SJCRH30 (cell line): ENCODE measurements around the gene ANKRD61. TPM values are rescaled to one million over a fixed set of nuclear protein-coding genes. Genes with fewer than 3 reads are reported as not detected.
"Not testable (repeated sequence)": the region's sequence is repeated elsewhere in the genome, so short reads cannot be mapped to it uniquely, and the experiment has no call there.

Experiments used
- DNase-seq, 2 experiments: peaks; one replicate each; pipeline ENCODE4 v3.0.0-alpha.2; 2015 to 2020
- H3K27ac ChIP-seq: fragments of 250-450 bp; sonication (Bioruptor Pico); 2 replicates; pipeline ENCODE4 v1.5.1; 2020; ENCODE audit warnings: mild to moderate bottlenecking, moderate library complexity
- H3K27me3 ChIP-seq: fragments of 250-450 bp; sonication (Bioruptor Pico); 2 replicates; pipeline ENCODE4 v1.5.1; 2020; ENCODE audit warnings: mild to moderate bottlenecking, moderate library complexity
- H3K36me3 ChIP-seq: fragments of 250-450 bp; sonication (Bioruptor Pico); 2 replicates; pipeline ENCODE4 v1.5.1; 2020; ENCODE audit warnings: mild to moderate bottlenecking, moderate library complexity
- H3K4me1 ChIP-seq: fragments of 250-450 bp; sonication (Bioruptor Pico); 2 replicates; pipeline ENCODE4 v1.5.1; 2020; ENCODE audit warnings: mild to moderate bottlenecking, moderate library complexity
- H3K4me3 ChIP-seq: fragments of 250-450 bp; sonication (Bioruptor Pico); 2 replicates; pipeline ENCODE4 v1.5.1; 2020; ENCODE audit warnings: mild to moderate bottlenecking, moderate library complexity
- H3K9me3 ChIP-seq: fragments of 250-450 bp; sonication (Bioruptor Pico); replicated peaks from 2 replicates; pipeline ENCODE4 v1.5.1; 2020; ENCODE audit warnings: mild to moderate bottlenecking, moderate library complexity
- total RNA-seq: library from RNA; depleted of rRNA; stranded (reverse); fragments of >200 nt; shearing (Covaris generic); gene quantifications from 2 replicates; pipeline ENCODE4 v1.2.3, GENCODE V29; 2014

ANKRD61 gene
- total RNA-seq, 1 experiment from 2014 or later, result 0.63 TPM

DNA sequence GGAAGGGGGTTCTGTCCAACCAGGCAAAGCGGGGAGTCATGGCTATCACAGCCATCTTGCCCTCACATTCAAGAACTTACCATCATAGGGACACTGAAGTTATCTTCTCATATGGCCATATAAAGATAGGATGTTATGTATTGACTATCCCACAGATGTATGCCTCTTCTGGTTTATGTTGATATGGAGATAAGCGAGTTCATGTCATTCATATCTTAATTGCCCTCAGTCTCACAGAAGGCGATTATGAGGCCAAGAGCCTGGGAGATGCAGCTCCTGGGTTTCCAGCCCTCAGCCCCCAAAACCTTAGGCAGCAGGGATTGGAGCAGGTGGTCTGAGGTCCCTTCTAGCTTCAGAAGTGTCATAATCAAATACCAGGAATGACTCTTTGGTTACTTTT lies 8.5 kb upstream of the ANKRD61 start:
- Histone ChIP-seq H3K9me3 (no peaks in the 10 kb centered on the region), H3K4me1 (peaks cover 4% of the 10 kb centered on the region; the same call in 1 of the 2 replicates), H3K4me3 (no peak overlapping the region), H3K36me3 (peaks cover 95% of the 10 kb centered on the region), H3K27me3 (no peaks in the 10 kb centered on the region), H3K27ac (no peak overlapping the region)
- DNase-seq, result no peak

DNA sequence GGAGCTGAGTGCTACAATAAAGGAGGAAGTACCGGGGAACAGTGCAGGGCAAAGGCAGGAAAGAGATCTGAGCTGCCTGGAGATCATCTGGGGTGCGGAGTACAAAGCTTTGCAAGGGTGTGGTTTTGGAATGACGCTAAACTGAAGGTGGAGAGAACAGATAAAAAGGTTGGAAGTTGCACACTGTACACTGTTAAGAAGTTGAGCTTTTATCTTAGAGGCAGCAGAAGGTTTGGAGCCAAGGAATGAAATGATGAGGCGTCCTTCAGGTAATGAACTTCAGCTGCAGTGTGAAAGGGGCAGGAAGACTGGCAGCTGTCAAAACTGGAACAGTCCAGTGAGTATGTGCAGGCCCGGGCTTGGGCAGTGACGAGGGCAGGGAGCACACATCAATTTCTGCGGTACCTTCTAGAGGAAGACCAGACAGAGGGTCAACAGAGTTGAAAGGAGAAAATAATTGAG lies 7.2 kb upstream of the ANKRD61 start:
- no peaks in the 10 kb centered on the region for H3K27me3 ChIP-seq
- H3K9me3 ChIP-seq, result no peaks in the 10 kb centered on the region
- no peak overlapping the region for H3K27ac ChIP-seq
- no peak overlapping the region for H3K4me3 ChIP-seq
- peaks cover 89% of the 10 kb centered on the region for H3K36me3 ChIP-seq
- DNase-seq, result no peak
- H3K4me1 ChIP-seq, result peaks cover 4% of the 10 kb centered on the region; the same call in 1 of the 2 replicates

DNA sequence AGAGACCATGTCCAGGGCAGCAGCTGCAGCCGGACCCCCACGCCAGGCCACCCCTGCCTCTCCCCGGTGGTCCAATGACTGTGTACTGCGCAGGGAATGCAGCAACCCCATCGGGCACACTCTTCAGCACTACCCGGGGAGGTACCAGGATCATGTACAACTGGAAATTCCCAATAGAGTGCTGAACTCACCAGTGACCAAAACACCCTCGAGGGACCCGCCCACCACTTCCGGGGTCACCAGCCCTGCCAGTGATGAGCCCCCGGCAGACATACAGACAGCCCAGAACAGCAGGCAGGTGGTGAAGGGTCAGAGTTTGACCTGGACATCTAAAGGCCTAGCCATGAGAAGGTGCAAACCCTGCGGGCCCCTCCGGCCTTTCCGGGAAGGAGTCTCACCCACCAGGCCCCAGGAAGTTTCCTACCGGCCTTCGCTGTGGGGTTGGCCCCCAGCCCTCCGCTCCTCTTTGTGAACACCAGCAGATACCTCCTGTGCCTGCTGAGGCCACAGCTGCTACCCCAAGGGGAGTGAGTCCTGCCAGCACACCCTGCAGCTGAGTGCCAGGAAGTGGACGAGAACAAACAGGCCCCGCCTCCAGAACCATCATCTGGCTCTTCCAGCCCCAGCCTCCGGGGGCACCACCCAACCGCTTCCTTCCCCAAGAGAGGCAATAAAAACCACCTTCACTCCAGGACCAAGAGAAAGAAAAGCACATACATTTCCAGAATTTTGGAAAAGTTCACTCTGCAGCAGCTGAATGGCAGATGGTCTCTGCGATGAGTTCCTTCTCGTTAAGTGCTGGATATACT lies 5.0 kb upstream of the ANKRD61 start:
- peak; percentile 74 to 79 for DNase-seq
- Histone ChIP-seq H3K4me1 (peaks cover 4% of the 10 kb centered on the region; the same call in 1 of the 2 replicates), H3K27me3 (no peaks in the 10 kb centered on the region), H3K36me3 (peaks cover 76% of the 10 kb centered on the region), H3K9me3 (no peaks in the 10 kb centered on the region), H3K4me3 (no peak overlapping the region), H3K27ac (no peak overlapping the region)

DNA sequence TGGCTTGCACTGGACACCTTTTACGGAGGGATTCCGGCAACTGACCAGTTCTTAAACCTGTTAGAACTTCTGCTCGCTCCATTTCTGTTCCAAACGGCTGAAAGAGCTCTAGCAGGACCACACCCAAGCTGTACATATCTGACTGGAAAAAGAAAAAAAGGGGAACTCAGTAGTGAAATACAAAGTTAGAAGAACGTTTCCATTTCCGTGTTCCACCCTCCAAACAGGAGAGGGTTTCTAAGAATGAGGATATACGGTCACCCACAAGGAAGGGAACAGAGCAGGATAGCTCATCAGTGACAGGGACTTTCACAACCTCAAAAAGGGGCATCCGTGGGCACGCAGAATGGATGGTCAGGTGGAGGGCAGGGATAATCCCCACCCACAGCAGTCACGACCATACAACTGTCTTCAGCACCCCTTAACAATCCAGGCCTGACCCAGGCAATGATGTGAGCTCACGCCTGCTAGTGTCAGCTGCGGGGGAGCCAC lies 4.3 kb upstream of the ANKRD61 start:
- H3K4me3 ChIP-seq, result no peak overlapping the region
- H3K9me3 ChIP-seq, result no peaks in the 10 kb centered on the region
- no peak for DNase-seq
- peaks cover 4% of the 10 kb centered on the region; the same call in 1 of the 2 replicates for H3K4me1 ChIP-seq
- H3K27ac ChIP-seq, result no peak overlapping the region
- H3K36me3 ChIP-seq, result peaks cover 70% of the 10 kb centered on the region
- H3K27me3 ChIP-seq, result no peaks in the 10 kb centered on the region

DNA sequence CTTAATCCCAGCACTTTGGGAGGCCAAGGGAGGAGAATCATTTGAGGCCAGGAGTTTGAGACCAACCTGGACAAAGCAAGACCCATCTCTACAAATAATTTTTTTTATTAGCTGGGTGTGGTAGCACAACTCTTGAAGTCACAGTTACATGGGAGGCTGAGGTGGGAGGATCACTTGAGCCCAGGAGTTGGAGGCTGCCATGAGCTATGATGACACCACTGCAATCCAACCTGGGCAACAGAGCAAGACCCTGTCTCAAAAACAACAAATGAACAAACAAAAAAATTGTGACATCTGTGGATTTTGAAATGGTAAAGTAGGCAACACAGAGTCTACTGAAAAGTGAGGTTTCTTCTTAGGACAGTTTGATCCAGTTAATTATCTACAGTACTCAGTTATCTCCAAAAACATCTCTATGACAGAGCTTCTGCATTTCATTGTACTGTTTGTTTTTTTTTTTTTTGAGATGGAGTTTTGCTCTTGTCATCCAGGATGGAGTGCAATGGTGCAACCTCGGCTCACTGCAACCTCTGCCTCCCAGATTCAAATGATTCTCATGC lies 3.3 kb upstream of the ANKRD61 start:
- no peaks in the 10 kb centered on the region for H3K27me3 ChIP-seq
- H3K4me3 ChIP-seq, result no peak overlapping the region
- DNase-seq, result no peak
- peaks cover 65% of the 10 kb centered on the region for H3K36me3 ChIP-seq
- no peak overlapping the region for H3K27ac ChIP-seq
- no peaks in the 10 kb centered on the region for H3K9me3 ChIP-seq
- peaks cover 4% of the 10 kb centered on the region; the same call in 1 of the 2 replicates for H3K4me1 ChIP-seq

DNA sequence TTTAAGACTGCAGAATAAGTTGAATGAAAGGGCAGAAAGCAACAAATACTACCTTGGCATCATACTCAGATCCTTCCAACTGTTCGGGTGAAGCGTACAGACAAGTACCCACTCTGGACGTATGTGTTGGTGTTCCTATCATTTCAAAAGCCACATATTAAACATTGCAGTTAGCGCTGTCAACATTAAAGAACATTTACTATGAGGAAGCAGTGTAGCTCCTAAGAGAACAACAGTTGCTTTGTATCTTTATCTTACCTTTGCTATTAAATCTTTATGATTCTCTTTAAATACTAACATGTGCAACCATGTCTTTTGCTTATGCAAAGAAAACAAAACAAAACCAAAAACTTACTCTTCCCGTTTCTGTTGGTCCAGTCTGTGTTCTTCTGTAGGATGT lies 2.6 kb upstream of the ANKRD61 start:
- Histone ChIP-seq H3K27me3 (no peaks in the 10 kb centered on the region), H3K9me3 (no peaks in the 10 kb centered on the region), H3K27ac (no peak overlapping the region), H3K4me3 (no peak overlapping the region), H3K4me1 (peaks cover 4% of the 10 kb centered on the region; the same call in 1 of the 2 replicates), H3K36me3 (peaks cover 64% of the 10 kb centered on the region)
- no peak for DNase-seq

DNA sequence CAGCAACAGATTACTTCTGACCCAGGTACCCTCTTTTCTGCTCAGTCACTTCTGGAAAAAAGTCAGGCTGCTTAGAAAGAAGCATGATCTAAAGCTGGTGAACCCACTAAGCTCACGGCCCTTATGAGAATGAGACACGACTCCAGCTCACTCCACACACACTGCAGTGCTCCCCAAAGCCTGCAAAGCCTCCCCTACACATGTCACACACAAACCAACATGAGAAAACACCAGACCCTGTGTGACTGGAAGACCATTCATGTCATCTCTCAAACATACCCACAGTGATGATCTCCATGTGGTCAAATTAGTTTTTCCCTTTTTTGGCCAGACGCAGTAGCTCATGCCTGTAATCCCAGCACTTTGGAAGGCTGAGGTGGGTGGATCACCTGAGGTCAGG lies 391 bp downstream of the ANKRD61 start:
- H3K4me1 ChIP-seq, result no peaks in the 10 kb centered on the region
- H3K9me3 ChIP-seq, result no peaks in the 10 kb centered on the region
- H3K27ac ChIP-seq, result no peak overlapping the region
- no peaks in the 10 kb centered on the region for H3K27me3 ChIP-seq
- DNase-seq, result no peak
- no peak overlapping the region for H3K4me3 ChIP-seq
- peaks cover 63% of the 10 kb centered on the region for H3K36me3 ChIP-seq

DNA sequence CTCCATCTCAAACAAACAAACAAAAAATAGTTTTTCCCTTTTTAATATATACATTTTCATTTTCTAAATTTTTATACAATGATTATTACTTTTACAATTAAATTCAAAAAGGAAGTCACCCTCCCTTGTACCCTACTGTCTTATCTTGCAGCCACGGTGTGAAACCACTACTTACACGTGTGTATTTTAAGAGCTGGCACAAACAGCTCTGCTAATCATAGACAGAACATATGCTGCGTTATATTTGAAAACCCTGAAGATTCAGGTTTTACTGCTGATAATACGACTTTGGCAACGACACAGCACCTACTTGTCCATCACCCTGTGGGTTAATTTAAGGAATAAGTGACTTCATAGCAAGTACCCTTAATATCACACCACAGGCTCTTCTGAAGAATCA lies 991 bp downstream of the ANKRD61 start:
- Histone ChIP-seq H3K9me3 (no peaks in the 10 kb centered on the region), H3K27me3 (no peaks in the 10 kb centered on the region), H3K4me1 (no peaks in the 10 kb centered on the region), H3K36me3 (peaks cover 61% of the 10 kb centered on the region), H3K27ac (no peak overlapping the region), H3K4me3 (no peak overlapping the region)
- DNase-seq, result no peak

DNA sequence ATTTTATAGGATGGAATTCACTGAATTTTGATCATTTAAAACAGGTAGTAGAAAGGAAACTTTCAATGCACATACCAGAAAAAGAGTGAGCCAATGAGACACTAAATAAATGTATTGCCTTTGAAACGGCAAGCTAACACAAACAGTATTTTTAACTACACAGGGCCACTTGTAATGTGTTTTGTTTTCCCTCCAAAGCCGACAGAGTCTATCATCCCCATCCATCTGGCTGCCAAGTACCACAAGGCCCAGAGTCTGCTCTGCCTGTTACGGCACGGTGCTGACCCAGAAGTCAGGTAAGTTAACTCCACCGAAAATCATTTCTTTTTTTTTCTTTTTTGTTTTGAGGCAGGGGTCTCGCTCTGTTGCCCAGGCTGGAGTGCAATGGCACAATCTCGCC lies 1.5 kb downstream of the ANKRD61 start:
- H3K27me3 ChIP-seq, result no peaks in the 10 kb centered on the region
- no peaks in the 10 kb centered on the region for H3K9me3 ChIP-seq
- peaks cover 61% of the 10 kb centered on the region for H3K36me3 ChIP-seq
- no peak overlapping the region for H3K27ac ChIP-seq
- H3K4me1 ChIP-seq, result no peaks in the 10 kb centered on the region
- H3K4me3 ChIP-seq, result no peak overlapping the region
- DNase-seq, result no peak

DNA sequence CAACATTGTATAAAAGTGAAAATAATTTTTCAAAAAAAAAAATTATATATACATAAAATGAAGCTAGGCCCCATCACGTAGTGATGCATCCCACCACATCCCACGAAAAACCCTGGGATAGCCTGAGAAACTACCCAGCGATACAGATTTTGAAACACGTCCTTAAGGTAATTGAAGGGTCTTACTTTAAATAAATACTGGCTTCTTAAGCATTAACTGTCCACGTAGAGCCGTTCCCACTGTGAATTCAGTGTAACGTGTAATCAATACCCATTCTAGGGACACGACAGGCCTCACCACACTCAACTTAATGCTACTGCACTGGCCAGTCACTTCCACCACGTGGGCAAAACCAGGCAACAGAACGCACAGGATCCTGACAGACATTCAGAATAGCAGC lies 4.0 kb downstream of the ANKRD61 start:
- peaks cover 64% of the 10 kb centered on the region for H3K36me3 ChIP-seq
- H3K4me3 ChIP-seq, result no peak overlapping the region
- H3K4me1 ChIP-seq, result no peaks in the 10 kb centered on the region
- H3K9me3 ChIP-seq, result no peaks in the 10 kb centered on the region
- no peak for DNase-seq
- no peaks in the 10 kb centered on the region for H3K27me3 ChIP-seq
- H3K27ac ChIP-seq, result no peak overlapping the region

DNA sequence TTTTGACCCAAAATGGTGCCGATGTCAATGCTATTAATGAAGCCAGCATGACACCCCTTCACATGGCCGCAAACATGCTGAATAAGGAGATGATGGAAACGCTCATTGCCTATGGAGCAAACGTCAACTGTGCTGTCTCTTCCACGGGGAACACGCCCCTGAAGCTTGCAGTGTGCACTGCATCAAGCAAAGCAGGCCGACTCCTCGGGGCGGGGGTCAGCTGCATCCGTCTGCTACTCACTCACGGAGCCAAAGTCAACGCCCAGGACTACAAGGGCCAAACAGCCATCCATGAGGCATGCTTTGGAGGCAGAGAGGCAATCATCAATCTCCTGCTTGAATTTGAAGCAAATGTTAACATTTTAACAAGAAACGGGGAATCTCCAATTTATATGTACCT lies 4.5 kb downstream of the ANKRD61 start:
- DNase-seq, result no peak
- Histone ChIP-seq H3K4me3 (no peak overlapping the region), H3K4me1 (no peaks in the 10 kb centered on the region), H3K27me3 (no peaks in the 10 kb centered on the region), H3K9me3 (no peaks in the 10 kb centered on the region), H3K27ac (no peak overlapping the region), H3K36me3 (peaks cover 68% of the 10 kb centered on the region)

DNA sequence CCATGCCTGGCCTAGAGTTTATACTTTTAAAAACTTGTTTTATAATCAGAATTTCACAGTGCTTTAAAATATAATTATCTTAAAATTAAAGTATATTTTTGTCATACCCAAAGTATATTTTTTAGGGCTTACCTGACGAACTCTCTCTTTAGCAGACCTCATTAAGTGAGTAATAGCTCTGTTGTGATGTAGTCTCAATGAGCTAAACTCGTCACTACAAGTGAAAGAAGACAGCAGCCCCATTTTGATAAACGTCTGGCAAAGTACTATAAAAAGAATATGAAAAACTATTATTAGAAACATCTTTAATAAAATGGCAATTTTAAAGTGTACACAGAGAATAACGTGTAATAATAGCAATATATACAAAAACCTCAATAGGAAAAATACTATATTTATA lies 18.6 kb downstream of the ANKRD61 start:
- peaks cover 60% of the 10 kb centered on the region for H3K36me3 ChIP-seq
- no peaks in the 10 kb centered on the region for H3K27me3 ChIP-seq
- no peak overlapping the region for H3K4me3 ChIP-seq
- no peak overlapping the region for H3K27ac ChIP-seq
- DNase-seq, result no peak
- no peaks in the 10 kb centered on the region for H3K9me3 ChIP-seq
- no peaks in the 10 kb centered on the region for H3K4me1 ChIP-seq

DNA sequence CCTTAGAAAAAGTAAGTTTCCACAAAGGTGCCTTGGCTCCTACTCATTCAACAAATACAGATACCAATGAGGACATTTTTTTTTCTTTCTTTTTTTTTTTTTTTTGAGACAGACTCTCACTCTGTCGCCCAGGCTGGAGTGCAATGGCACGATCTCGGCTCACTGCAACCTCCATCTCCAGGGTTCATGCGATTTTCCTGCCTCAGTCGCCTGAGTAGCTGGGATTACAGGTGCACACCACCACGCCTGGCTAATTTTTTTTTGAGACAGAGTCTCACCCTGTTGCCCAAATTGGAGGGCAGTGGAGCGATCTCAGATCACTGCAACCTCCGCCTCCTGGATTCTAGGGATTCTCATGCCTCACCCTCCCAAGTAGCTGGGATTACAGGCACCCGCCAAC lies 20.0 kb downstream of the ANKRD61 start:
- H3K27ac ChIP-seq, H3K4me3 ChIP-seq, H3K9me3 ChIP-seq, H3K27me3 ChIP-seq, DNase-seq, H3K4me1 ChIP-seq: not testable (repeated sequence)
- peaks cover 52% of the 10 kb centered on the region for H3K36me3 ChIP-seq

DNA sequence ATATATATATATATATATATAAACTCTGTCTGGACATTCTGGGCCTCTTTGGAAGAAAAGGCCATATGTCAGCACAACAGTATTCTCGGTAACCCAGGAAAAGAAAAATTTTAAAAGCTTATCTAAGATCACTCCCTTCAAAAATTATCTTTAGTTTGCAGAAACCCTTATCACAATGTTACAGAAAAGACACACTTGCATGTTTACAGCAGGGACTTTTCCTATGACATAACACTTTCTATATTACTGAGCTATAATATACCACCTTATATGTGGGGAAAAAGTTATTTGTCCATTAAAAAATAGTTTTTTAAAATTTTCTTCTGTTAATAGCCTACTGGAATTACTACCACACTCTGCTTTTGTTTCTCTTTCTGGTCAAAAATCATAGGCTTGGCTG lies 25.4 kb downstream of the ANKRD61 start:
- Histone ChIP-seq H3K27me3 (no peaks in the 10 kb centered on the region), H3K36me3 (peaks cover 23% of the 10 kb centered on the region), H3K4me3 (no peak overlapping the region), H3K9me3 (no peaks in the 10 kb centered on the region), H3K4me1 (peaks cover 5% of the 10 kb centered on the region), H3K27ac (no peak overlapping the region)
- no peak for DNase-seq

DNA sequence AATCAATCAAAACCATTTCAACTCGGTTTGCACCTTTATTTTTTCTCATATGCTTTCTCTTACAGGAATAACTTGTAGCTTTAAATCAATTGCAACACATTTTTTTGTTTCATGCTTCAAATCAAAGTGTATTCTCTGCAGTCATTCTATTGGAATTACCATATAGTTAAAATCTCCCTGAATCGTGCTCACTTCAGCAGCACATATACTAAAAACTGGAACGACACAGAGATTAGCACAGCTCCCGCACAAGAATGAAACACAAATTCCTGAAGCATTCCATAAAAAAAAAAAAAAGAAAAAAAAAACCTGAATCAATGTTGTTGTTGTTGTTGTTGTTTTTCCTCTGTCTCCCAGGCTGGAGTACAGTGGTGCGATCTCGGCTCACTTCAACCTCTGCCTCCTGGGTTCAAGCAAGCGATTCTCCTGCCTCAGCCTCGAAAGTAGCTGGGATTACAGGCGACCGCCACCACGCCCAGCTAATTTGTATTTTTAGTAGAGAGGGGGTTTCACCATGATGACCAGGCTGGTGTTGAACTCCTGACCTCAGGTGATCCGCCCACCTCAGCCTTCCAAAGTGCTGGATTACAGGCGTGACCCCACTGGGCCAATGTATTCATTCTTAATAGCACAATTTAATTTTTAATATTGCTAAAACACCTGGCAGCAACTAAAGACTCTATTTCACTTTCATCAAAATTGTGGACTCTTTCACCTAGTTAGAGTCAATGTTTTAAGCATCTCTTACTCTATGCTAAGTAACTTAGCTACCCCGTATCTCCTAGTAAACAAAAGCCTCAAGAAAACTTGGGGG lies 26.3 kb downstream of the ANKRD61 start:
- peaks cover 5% of the 10 kb centered on the region for H3K4me1 ChIP-seq
- H3K4me3 ChIP-seq, result peak overlapping the region; percentile 90
- H3K27me3 ChIP-seq, result no peaks in the 10 kb centered on the region
- no peak for DNase-seq
- no peak overlapping the region for H3K27ac ChIP-seq
- no peaks in the 10 kb centered on the region for H3K9me3 ChIP-seq
- H3K36me3 ChIP-seq, result peaks cover 17% of the 10 kb centered on the region
